DOHH2 (cell line): ENCODE data around the gene CCDC69.

Experiments
- H3F3A ChIP-seq: fragments of 200-600 bp; sonication (generic), shearing (Covaris generic); 2 replicates; pipeline ENCODE4 v1.6.0; 2016; ENCODE audit warnings: antibody characterized with exemption, mild to moderate bottlenecking; ENCODE audit not compliant: control insufficient read depth, insufficient read depth
- H3K27ac ChIP-seq: fragments of 200-600 bp; sonication (generic); 2 replicates; pipeline ENCODE4 v1.5.1; 2014; ENCODE audit warnings: low read depth, mild to moderate bottlenecking, low read length, moderate library complexity
- H3K27me3 ChIP-seq: fragments of 200-600 bp; sonication (generic); 2 replicates; pipeline ENCODE4 v1.6.1; 2014; ENCODE audit warnings: mild to moderate bottlenecking, low read length, mixed read lengths; ENCODE audit not compliant: control insufficient read depth
- H3K36me3 ChIP-seq: fragments of 200-600 bp; sonication (generic); 2 replicates; pipeline ENCODE4 v1.6.1; 2014; ENCODE audit warnings: mild to moderate bottlenecking, low read length, moderate library complexity, mixed read lengths; ENCODE audit not compliant: control insufficient read depth
- H3K4me1 ChIP-seq: fragments of 200-600 bp; sonication (generic); 2 replicates; pipeline ENCODE4 v1.6.1; 2014; ENCODE audit warnings: mild to moderate bottlenecking, low read length, mixed read lengths; ENCODE audit not compliant: control insufficient read depth
- H3K4me2 ChIP-seq: fragments of 200-600 bp; sonication (generic); 2 replicates; pipeline ENCODE4 v1.6.0; 2014; ENCODE audit warnings: mild to moderate bottlenecking, low read length, moderate library complexity
- H3K4me3 ChIP-seq: fragments of 200-600 bp; sonication (generic); 2 replicates; pipeline ENCODE4 v1.5.1; 2014; ENCODE audit warnings: mild to moderate bottlenecking, low read length, mixed read lengths
- H3K79me2 ChIP-seq: fragments of 200-600 bp; sonication (generic); 2 replicates; pipeline ENCODE4 v1.6.1; 2014; ENCODE audit warnings: mild to moderate bottlenecking, low read length, mixed read lengths; ENCODE audit not compliant: control insufficient read depth
- H3K9me2 ChIP-seq: fragments of 200-600 bp; sonication (generic); replicated peaks from 2 replicates; pipeline ENCODE4 v1.6.1; 2014; ENCODE audit warnings: mild to moderate bottlenecking, low read length, mixed read lengths; ENCODE audit not compliant: control insufficient read depth
- H3K9me3 ChIP-seq: fragments of 200-600 bp; sonication (generic); 2 replicates; pipeline ENCODE4 v1.6.1; 2014; ENCODE audit warnings: antibody characterized with exemption, low read length, mixed read lengths; ENCODE audit not compliant: control insufficient read depth, insufficient read depth
- H4K20me1 ChIP-seq: fragments of 200-600 bp; sonication (generic); 2 replicates; pipeline ENCODE4 v1.6.0; 2014; ENCODE audit warnings: low read depth, mild to moderate bottlenecking, antibody characterized with exemption, low read length, moderate library complexity; ENCODE audit not compliant: control insufficient read depth, insufficient read depth
- CTCF ChIP-seq: fragments of 200-600 bp; sonication (generic); IDR thresholded peaks from one replicate; pipeline ENCODE4 v1.5.1; 2014; ENCODE audit warnings: antibody characterized with exemption, mild to moderate bottlenecking, low read depth, low read length; ENCODE audit not compliant: poor library complexity, severe bottlenecking
- EZH2phosphoT487 ChIP-seq: fragments of 200-600 bp; sonication (generic); IDR thresholded peaks from 2 replicates; pipeline ENCODE4 v1.6.1; 2017; ENCODE audit warnings: borderline replicate concordance, mild to moderate bottlenecking, antibody characterized with exemption, low read length, moderate library complexity, mixed read lengths

CCDC69 gene

GRCh38 chr5:151259931-151260330 is 36.0 kb upstream of the CCDC69 start:
- peaks cover 48% of the 10 kb centered on the region for H3K79me2 ChIP-seq
- no peak overlapping the region for H3K4me3 ChIP-seq
- no peaks in the 10 kb centered on the region for H3K27me3 ChIP-seq
- no peaks in the 10 kb centered on the region for H3K9me2 ChIP-seq
- H3K4me1 ChIP-seq: peaks cover 39% of the 10 kb centered on the region
- H3K27ac ChIP-seq: no peak overlapping the region
- H4K20me1 ChIP-seq: no peaks in the 10 kb centered on the region
- no peaks in the 10 kb centered on the region for H3K9me3 ChIP-seq
- H3F3A ChIP-seq: 0 out of 2 replicates have a peak, but pooled peaks cover 5% of the 10 kb centered on the region
- no peak for TF ChIP-seq EZH2phosphoT487
- no peak for TF ChIP-seq CTCF
- H3K4me2 ChIP-seq: no peak overlapping the region
- peaks cover 59% of the 10 kb centered on the region for H3K36me3 ChIP-seq

GRCh38 chr5:151258816-151259215 is 34.9 kb upstream of the CCDC69 start:
- Histone ChIP-seq H3K36me3 (peaks cover 53% of the 10 kb centered on the region), H3K4me1 (peaks cover 50% of the 10 kb centered on the region), H3K9me3 (no peaks in the 10 kb centered on the region), H3K79me2 (peaks cover 59% of the 10 kb centered on the region), H4K20me1 (no peaks in the 10 kb centered on the region), H3K27me3 (no peaks in the 10 kb centered on the region), H3K4me2 (no peak overlapping the region), H3F3A (0 out of 2 replicates have a peak, but pooled peaks cover 8% of the 10 kb centered on the region), H3K9me2 (no peaks in the 10 kb centered on the region), H3K4me3 (no peak overlapping the region), H3K27ac (no peak overlapping the region)
- no peak for TF ChIP-seq CTCF
- no peak for TF ChIP-seq EZH2phosphoT487

GRCh38 chr5:151258201-151258611 is 34.3 kb upstream of the CCDC69 start:
- H3K4me3 ChIP-seq: peak overlapping the region; percentile 45; the same call in 1 of the 2 replicates
- H3K4me2 ChIP-seq: peak overlapping the region; percentile 93
- H3K27ac ChIP-seq: no peak overlapping the region
- H3K9me3 ChIP-seq: no peaks in the 10 kb centered on the region
- TF ChIP-seq EZH2phosphoT487 (no peak), CTCF (no peak)
- peaks cover 65% of the 10 kb centered on the region for H3K79me2 ChIP-seq
- H3K4me1 ChIP-seq: peaks cover 52% of the 10 kb centered on the region
- H3K9me2 ChIP-seq: no peaks in the 10 kb centered on the region
- H3K36me3 ChIP-seq: peaks cover 48% of the 10 kb centered on the region
- no peaks in the 10 kb centered on the region for H3K27me3 ChIP-seq
- 0 out of 2 replicates have a peak, but pooled peaks cover 8% of the 10 kb centered on the region for H3F3A ChIP-seq
- no peaks in the 10 kb centered on the region for H4K20me1 ChIP-seq
